Myocyte (in vitro differentiated cells): ENCODE data around the gene NDOR1. TPM values are rescaled to one million over a fixed set of nuclear protein-coding genes. Genes with fewer than 3 reads are reported as not detected.

Experiments
- DNase-seq: peaks from one replicate; pipeline ENCODE4 v3.0.0-alpha.2; 2012; ENCODE audit warnings: low read depth
- total RNA-seq: library from RNA; depleted of rRNA; stranded (reverse); fragments of >200 nt; gene quantifications from 2 replicates; pipeline ENCODE4 v1.2.3, GENCODE V29; 2014

The NDOR1 gene
- total RNA-seq, 1 donor from 2014 or later = 6.1 TPM

- no peak for DNase-seq
These were observed 9.8 kb upstream of the NDOR1 start for GRCh38 chr9:137195525-137196220.

- DNase-seq = peak; percentile 23
These were observed 7.2 kb upstream of the NDOR1 start for GRCh38 chr9:137198051-137198901.

GRCh38 chr9:137198902-137199283 lies 6.6 kb upstream of the NDOR1 start:
- no peak for DNase-seq

- no peak for DNase-seq
These were observed 5.9 kb upstream of the NDOR1 start for GRCh38 chr9:137199411-137200121.

- peak; percentile 100 for DNase-seq
These were observed 4.9 kb upstream of the NDOR1 start, which contains the start of gene TPRN for GRCh38 chr9:137200311-137201204. TSS of gene TPRN (minus strand) at chr9:137200741. CDS start at chr9:137200711, 30 bp downstream.

- no peak for DNase-seq
These were observed 4.2 kb upstream of the NDOR1 start for GRCh38 chr9:137201205-137201868.

- no peak for DNase-seq
These were observed 2.5 kb upstream of the NDOR1 start for GRCh38 chr9:137202966-137203365.

- DNase-seq = no peak
These were observed 772 bp upstream of the NDOR1 start for GRCh38 chr9:137204731-137205125.

GRCh38 chr9:137206602-137207001 lies 1.1 kb downstream of the NDOR1 start:
- no peak for DNase-seq

GRCh38 chr9:137211532-137211931 lies 6.0 kb downstream of the NDOR1 start:
- no peak for DNase-seq

GRCh38 chr9:137212520-137212919 lies 7.0 kb downstream of the NDOR1 start:
- DNase-seq = no peak

- DNase-seq = no peak
These were observed 7.9 kb downstream of the NDOR1 start for GRCh38 chr9:137213160-137214060.

GRCh38 chr9:137214620-137215019 lies 9.1 kb downstream of the NDOR1 start:
- no peak for DNase-seq

- no peak for DNase-seq
These were observed 9.9 kb downstream of the NDOR1 start for GRCh38 chr9:137215196-137215986.

- no peak for DNase-seq
These were observed 10.9 kb downstream of the NDOR1 start for GRCh38 chr9:137216188-137216965.

- DNase-seq = no peak
These were observed 12.0 kb downstream of the NDOR1 start for GRCh38 chr9:137217276-137218211.
